Peyer's patch (tissue), 4 donors: ENCODE measurements around the gene CHAF1A. TPM values are rescaled to one million over a fixed set of nuclear protein-coding genes. Genes with fewer than 3 reads are reported as not detected.

ENCODE experiments used
- DNase-seq, 3 donors: peaks; one replicate each; pipeline ENCODE4 v3.0.0-alpha.2; 2017 to 2019
- H3K27ac ChIP-seq, 4 donors: fragments of 200-600 bp; sonication (generic); one replicate each; pipeline ENCODE4 v1.5.1; 2016 to 2019
- H3K27me3 ChIP-seq, 2 donors: fragments of 200-600 bp; sonication (generic); one replicate each; pipeline ENCODE4 v1.5.1; 2019
- H3K36me3 ChIP-seq, 3 donors: fragments of 200-600 bp; sonication (generic); one replicate each; pipeline ENCODE4 v1.5.1; 2016 to 2019
- H3K4me1 ChIP-seq, 4 donors: fragments of 200-600 bp; sonication (generic); one replicate each; pipeline ENCODE4 v1.5.1; 2016 to 2019
- H3K4me3 ChIP-seq, 4 donors: fragments of 200-600 bp; sonication (generic); 1 replicate in 3 of 4; 2 replicates in 1 of 4; pipeline ENCODE4 v1.5.1; 2016 to 2019; ENCODE audit warnings: mild to moderate bottlenecking in 1 of 4
- H3K9me3 ChIP-seq, 4 donors: fragments of 200-600 bp; sonication (generic); one replicate each; pipeline ENCODE4 v1.5.1; 2016 to 2019; ENCODE audit warnings: mild to moderate bottlenecking in 1 of 4
- POLR2A ChIP-seq, 2 donors: fragments of 450-650 bp; IDR thresholded peaks; one replicate each; pipeline ENCODE4 v1.5.1; 2017; ENCODE audit warnings: antibody characterized with exemption in 2 of 2, mild to moderate bottlenecking in 2 of 2, moderate library complexity in 2 of 2
- total RNA-seq, 4 donors: library from RNA; depleted of rRNA; stranded (reverse); fragments of >200 nt; gene quantifications; one replicate each; pipeline ENCODE4 v1.1.0, GENCODE V29; 2016
- TF ChIP-seq, protein P1 (sequence below), 6 experiments: fragments of 450-650 bp in 4 of 6; fragments of 200-600 bp in 2 of 6; sonication (generic) in 1 of 6; IDR thresholded peaks; one replicate each; pipeline ENCODE4 v1.5.1; 2017 to 2019; ENCODE audit warnings: antibody characterized with exemption in 6 of 6, mild to moderate bottlenecking in 3 of 6, moderate library complexity in 1 of 6

CHAF1A gene
- total RNA-seq, 4 donors from 2014 or later, result 7.5 to 66.8 (median 14.4) TPM

DNA sequence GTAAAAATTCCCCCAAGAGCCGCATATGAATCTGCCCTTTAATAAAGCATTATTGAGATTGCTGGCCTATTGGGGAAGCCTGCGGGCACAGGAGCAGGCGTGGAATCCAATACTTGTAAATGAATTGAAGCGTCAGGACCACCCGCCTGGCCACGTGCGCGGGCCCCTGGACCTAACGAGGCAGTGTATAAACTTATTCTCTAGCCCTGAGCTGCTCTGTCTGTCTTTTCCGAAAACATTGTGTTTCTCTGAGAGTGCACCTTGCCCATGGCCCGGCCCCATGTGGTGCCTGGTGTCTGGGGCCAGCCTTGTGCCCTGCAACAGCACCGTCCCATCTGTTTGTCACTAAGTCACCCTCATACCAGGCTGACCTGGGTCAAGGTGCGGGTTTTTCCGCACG, 40.7 kb downstream of the CHAF1A start:
- H3K4me1 ChIP-seq, result peaks cover 0 to 4% (median 0%) of the 10 kb centered on the region in 4 donors
- H3K36me3 ChIP-seq, result peaks cover 0 to 40% (median 0%) of the 10 kb centered on the region in 3 donors
- no peak for DNase-seq
- no peak overlapping the region for H3K27ac ChIP-seq
- TF ChIP-seq, protein P1, sequence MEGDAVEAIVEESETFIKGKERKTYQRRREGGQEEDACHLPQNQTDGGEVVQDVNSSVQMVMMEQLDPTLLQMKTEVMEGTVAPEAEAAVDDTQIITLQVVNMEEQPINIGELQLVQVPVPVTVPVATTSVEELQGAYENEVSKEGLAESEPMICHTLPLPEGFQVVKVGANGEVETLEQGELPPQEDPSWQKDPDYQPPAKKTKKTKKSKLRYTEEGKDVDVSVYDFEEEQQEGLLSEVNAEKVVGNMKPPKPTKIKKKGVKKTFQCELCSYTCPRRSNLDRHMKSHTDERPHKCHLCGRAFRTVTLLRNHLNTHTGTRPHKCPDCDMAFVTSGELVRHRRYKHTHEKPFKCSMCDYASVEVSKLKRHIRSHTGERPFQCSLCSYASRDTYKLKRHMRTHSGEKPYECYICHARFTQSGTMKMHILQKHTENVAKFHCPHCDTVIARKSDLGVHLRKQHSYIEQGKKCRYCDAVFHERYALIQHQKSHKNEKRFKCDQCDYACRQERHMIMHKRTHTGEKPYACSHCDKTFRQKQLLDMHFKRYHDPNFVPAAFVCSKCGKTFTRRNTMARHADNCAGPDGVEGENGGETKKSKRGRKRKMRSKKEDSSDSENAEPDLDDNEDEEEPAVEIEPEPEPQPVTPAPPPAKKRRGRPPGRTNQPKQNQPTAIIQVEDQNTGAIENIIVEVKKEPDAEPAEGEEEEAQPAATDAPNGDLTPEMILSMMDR (IDR thresholded peaks at IDR 0.05), result no peak
- TF ChIP-seq POLR2A (IDR thresholded peaks at IDR 0.05), result no peak
- H3K4me3 ChIP-seq, result no peak overlapping the region
- no peaks in the 10 kb centered on the region for H3K9me3 ChIP-seq
- H3K27me3 ChIP-seq, result no peaks in the 10 kb centered on the region

DNA sequence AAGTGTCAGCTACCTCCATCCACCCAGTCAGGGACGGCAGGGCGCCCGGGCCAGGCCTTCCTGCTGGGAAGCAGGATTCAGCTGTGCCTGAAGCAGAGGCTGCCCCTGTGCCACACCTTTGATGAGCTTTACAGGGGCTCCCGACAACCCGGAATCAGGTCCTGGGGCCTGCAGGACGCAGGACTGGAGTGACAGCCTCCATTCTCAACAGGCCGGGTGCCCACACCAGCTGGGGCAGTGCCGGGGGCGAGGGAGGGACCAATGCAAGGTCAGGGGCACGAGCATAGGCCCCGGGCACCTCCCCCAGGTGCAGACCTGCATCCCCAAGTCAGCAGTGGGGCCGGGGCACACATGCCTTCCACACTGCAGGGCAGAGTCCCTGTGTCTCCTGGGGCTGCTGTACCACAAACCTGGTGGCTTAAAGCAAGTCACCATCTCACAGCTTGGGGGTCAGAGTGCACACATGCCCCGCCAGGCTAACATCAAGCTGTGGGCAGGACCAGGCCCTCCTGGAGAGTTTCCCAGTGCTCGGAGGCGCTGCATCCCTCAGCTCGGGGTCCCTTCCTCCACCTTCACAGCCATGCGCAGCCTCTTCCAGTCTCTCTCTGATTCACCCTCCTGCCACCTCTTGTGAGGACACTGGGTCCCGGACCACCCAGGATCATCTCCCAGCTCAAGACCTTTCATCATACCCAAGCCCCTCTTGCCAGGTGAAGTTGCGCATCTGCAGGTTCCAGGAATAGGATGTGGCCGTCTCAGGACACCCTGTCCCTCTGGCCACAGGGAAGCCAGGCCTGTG, 41.7 kb downstream of the CHAF1A start:
- H3K36me3 ChIP-seq, result peaks cover 0 to 49% (median 0%) of the 10 kb centered on the region in 3 donors
- no peak overlapping the region for H3K4me3 ChIP-seq
- no peak overlapping the region for H3K27ac ChIP-seq
- no peak for DNase-seq
- H3K4me1 ChIP-seq, result peaks cover 0 to 4% (median 0%) of the 10 kb centered on the region in 4 donors
- H3K27me3 ChIP-seq, result no peaks in the 10 kb centered on the region
- TF ChIP-seq, protein P1 (IDR thresholded peaks at IDR 0.05), result no peak
- TF ChIP-seq POLR2A (IDR thresholded peaks at IDR 0.05), result no peak
- no peaks in the 10 kb centered on the region for H3K9me3 ChIP-seq

DNA sequence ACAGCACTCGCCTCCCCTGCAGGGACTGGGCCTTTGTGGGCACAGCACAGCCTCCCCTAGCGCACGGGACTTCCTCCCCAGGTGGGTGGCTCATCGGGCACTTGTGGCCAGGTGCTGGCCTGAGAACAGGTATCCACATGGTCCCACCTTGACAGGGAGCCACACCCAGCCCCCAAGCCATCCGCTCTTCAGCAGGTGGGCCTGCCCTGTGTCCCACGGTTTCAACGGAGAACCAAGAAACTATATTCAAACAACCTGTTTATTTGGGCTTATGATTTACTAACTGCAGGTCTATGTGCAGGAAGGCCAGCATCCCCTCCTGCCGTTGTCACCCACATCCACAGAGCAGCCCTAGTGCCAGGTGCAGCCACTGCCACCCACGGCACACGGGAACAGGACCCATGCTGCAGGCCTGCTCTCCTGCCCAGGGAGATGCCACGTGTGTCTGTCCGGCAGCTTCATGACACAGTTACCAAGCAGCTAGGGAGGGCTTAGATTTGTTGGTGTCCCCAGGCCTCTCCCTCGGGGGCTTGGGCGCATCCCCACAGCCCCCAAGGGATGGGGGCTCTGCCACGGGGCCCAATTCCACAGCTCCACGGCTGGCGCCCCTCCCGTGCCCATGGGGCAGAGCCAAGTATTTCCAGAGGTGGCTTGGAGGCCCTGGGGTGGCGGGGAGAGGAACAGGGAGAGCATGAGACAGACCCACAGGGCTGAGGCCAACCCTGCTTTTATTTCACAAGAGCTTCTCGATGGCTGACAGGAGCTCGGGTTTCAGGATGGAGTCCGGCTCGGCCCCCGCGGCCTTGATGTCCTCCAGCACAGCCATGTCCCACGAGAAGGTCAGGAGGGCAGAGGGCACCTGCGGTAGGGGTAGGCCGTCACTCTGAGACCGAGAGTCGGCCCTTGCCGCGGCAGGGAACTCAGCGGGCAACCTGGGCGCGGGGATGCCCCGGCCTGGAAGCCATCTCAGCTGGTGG, 42.6 kb downstream of the CHAF1A start:
- Histone ChIP-seq H3K36me3 (peaks cover 0 to 58% (median 0%) of the 10 kb centered on the region in 3 donors), H3K27ac (no peak overlapping the region), H3K9me3 (no peaks in the 10 kb centered on the region), H3K4me1 (peaks cover 0 to 4% (median 0%) of the 10 kb centered on the region in 4 donors), H3K27me3 (no peaks in the 10 kb centered on the region), H3K4me3 (no peak overlapping the region)
- DNase-seq, result no peak
- TF ChIP-seq POLR2A (IDR thresholded peaks at IDR 0.05), result no peak
- TF ChIP-seq, protein P1 (IDR thresholded peaks at IDR 0.05), result no peak

DNA sequence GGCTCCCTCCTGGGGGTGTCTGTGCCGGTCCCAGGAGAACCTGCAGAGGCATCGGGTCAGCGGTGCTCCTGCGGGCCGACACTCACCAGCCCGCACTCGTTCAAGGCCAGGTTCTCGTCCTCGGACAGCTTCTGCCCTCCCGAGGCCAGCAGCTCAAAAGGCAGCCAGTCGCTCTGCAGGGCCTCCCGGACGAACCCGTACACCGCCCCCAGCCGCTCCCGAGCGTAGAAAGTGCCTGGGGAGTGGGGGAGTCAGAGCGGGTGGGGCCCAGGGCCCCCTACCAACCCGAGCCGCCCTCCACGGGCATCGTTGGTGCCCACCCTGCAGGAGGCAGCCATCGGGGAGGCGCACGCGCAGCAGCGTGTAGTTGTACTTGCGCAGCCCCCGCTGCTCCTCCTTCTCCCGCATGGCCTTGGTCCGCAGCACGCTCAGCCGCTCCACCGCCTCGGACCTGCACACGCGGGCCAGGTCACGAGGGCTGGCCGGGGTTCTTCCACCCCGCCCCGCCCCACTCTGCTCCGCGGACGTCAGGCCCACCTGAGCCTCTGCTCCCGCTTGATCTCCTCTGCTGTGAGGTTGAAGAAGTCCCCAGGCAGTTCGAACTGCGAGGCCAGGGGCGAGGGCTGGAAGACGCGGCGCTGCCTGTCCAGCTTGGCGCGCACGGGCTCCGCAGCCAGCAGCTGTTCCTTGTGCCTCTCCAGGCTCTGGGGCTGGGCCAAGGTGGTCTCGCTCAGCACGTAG, 43.7 kb downstream of the CHAF1A start:
- no peaks in the 10 kb centered on the region for H3K9me3 ChIP-seq
- H3K27me3 ChIP-seq, result no peaks in the 10 kb centered on the region

More for the DNA sequence above, 43.7 kb downstream of the CHAF1A start:
- DNase-seq, result no peak
- TF ChIP-seq, protein P1 (IDR thresholded peaks at IDR 0.05), result no peak
- TF ChIP-seq POLR2A (IDR thresholded peaks at IDR 0.05), result no peak
- H3K4me3 ChIP-seq, result no peak overlapping the region
- no peak overlapping the region for H3K27ac ChIP-seq
- H3K4me1 ChIP-seq, result peaks cover 0 to 4% (median 0%) of the 10 kb centered on the region in 4 donors
- peaks cover 0 to 68% (median 0%) of the 10 kb centered on the region in 3 donors for H3K36me3 ChIP-seq
